Lung (tissue), 12 donors: ENCODE measurements around the gene TUB. TPM values are rescaled to one million over a fixed set of nuclear protein-coding genes. Genes with fewer than 3 reads are reported as not detected.

Experiments
- ATAC-seq: fragments of 200-7000 bp; cut with Tn5 transposase; one replicate; pipeline ENCODE4 v1.9.1; 2020; ENCODE audit warnings: moderate number of reproducible peaks; ENCODE audit not compliant: insufficient read depth, low FRiP score
- DNase-seq, 3 donors: peaks; one replicate each; pipeline ENCODE4 v3.0.0-alpha.2; 2013 to 2017
- H3K27ac ChIP-seq, 2 donors: one replicate each; pipeline ENCODE4 v1.5.1; 2013; ENCODE audit warnings: mild to moderate bottlenecking in 2 of 2, moderate library complexity in 2 of 2, control low read depth in 1 of 2, inconsistent platforms in 1 of 2, low read depth in 1 of 2, low read length in 1 of 2
- H3K27me3 ChIP-seq, 3 donors: one replicate each; pipeline ENCODE4 v1.5.1; 2013; ENCODE audit warnings: low read length in 2 of 3; ENCODE audit not compliant: control insufficient read depth in 3 of 3, insufficient read depth in 3 of 3
- H3K36me3 ChIP-seq, 4 donors: one replicate each; pipeline ENCODE4 v1.5.1; 2013; ENCODE audit warnings: low read length in 4 of 4, mild to moderate bottlenecking in 1 of 4, moderate library complexity in 1 of 4; ENCODE audit not compliant: control insufficient read depth in 4 of 4, insufficient read depth in 4 of 4
- H3K4me1 ChIP-seq, 5 donors: one replicate each; pipeline ENCODE4 v1.5.1; 2013; ENCODE audit warnings: low read length in 5 of 5, mild to moderate bottlenecking in 2 of 5, moderate library complexity in 1 of 5; ENCODE audit not compliant: control insufficient read depth in 5 of 5, insufficient read depth in 5 of 5
- H3K4me3 ChIP-seq: one replicate; pipeline ENCODE4 v1.5.1; 2013; ENCODE audit warnings: mild to moderate bottlenecking, control low read depth, moderate library complexity
- H3K9ac ChIP-seq, 2 donors: one replicate each; pipeline ENCODE4 v1.5.1; 2013; ENCODE audit warnings: low read length in 2 of 2, control low read depth in 1 of 2; ENCODE audit not compliant: insufficient read depth in 1 of 2
- H3K9me3 ChIP-seq, 4 donors: one replicate each; pipeline ENCODE4 v1.5.1; 2013; ENCODE audit warnings: low read length in 3 of 4, mild to moderate bottlenecking in 1 of 4, moderate library complexity in 1 of 4; ENCODE audit not compliant: control insufficient read depth in 4 of 4, insufficient read depth in 3 of 4
- CTCF ChIP-seq: IDR thresholded peaks from 2 replicates; pipeline ENCODE4 v1.5.1; 2012; ENCODE audit warnings: mild to moderate bottlenecking; ENCODE audit errors: control extremely low read depth, extremely low read depth
- WGBS, 2 donors: extraction: QIAGEN DNeasy Blood & Tissue Kit; methylation state at CpG; one replicate each; pipeline ENCODE4 v1.1.7; 2013; 5-methylcytosine and 5-hydroxymethylcytosine counted together
- polyA plus RNA-seq, 2 donors: library from polyadenylated mRNA; stranded (reverse); fragments of 200-250 nt; gene quantifications; one replicate each; pipeline ENCODE4 v1.2.1, GENCODE V29; 2013
- total RNA-seq, 2 donors: library from RNA; depleted of rRNA in 1 of 2; stranded (reverse); fragments of >200 nt in 1 of 2; gene quantifications; one replicate each; pipeline ENCODE4 v1.2.1, GENCODE V29; 2014 to 2021
- donor health status: control.
- donor health status: control.
- donor health status: Bipolar disorder and iron deficiency.
- donor health status: healthy.
- donor health status: DM: yes; HTN: yes; CAD: no.

Gene TUB
- total and polyA plus RNA-seq, 4 donors: 0.96 to 23.5 (median 5.1) TPM

DNA sequence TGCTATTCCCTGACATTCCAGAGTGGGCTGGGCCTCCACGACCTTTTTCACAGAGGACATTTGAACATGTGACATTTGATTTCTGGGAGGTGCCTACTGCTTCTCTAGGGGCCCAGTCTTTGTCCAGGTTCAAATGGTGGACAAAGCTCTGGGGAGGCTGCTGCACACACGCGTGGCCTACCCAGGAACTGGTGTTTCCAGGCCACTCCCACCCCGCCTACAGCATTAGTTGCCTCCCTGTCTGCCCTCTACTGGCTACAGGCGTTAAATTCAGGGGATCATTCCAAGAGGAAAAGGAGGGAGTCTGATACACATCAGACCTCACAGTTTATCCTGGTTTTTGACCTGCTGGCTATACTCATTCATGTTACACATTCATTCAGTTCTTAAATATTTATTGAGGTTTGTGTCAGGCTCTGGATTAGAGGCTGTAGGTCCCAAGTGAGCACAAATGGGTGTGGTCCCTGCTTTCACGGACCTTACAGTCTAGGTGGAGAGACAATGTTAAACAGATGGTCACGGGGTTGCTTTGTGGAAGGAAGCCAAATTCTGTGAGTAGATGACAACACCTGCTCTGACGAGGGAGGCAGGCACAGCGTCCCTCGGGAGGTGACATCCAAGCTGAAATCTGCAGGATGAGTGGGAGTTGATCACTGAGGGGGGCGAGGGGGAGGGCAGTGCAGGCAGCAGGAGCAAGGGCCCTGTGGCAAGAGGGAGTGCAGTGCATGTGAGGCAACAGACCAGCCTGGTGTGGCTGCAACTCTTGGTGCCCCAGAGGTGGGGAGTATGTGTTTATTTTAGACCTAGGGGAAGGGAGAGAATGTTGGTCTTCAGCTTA lies 11.8 kb downstream of the TUB start:
- WGBS, 2 donors: 48 to 52% methylated on average over 11 of the region's 11 CpGs
- no peak overlapping the region for H3K27ac ChIP-seq

GRCh38 chr11:8093931-8094575 lies 13.0 kb downstream of the TUB start:
- no peak for ATAC-seq
- Histone ChIP-seq H3K4me1 (peaks cover 0 to 6% (median 0%) of the 10 kb centered on the region in 5 donors), H3K36me3 (peaks cover 0 to 33% (median 16%) of the 10 kb centered on the region in 4 donors), H3K27ac (no peak overlapping the region), H3K27me3 (no peaks in the 10 kb centered on the region), H3K9me3 (peaks cover 0 to 2% (median 0%) of the 10 kb centered on the region in 4 donors), H3K4me3 (no peak overlapping the region), H3K9ac (no peak overlapping the region)
- TF ChIP-seq CTCF: no peak
- WGBS, 2 donors: 89 to 91% methylated on average over 9 of the region's 9 CpGs
- DNase-seq: no peak

More for the DNA sequence above, 11.8 kb downstream of the TUB start:
- Histone ChIP-seq H3K9ac (no peak overlapping the region), H3K27me3 (no peaks in the 10 kb centered on the region), H3K4me3 (no peak overlapping the region), H3K36me3 (peaks cover 0 to 24% (median 11%) of the 10 kb centered on the region in 4 donors), H3K9me3 (peaks cover 0 to 2% (median 0%) of the 10 kb centered on the region in 4 donors), H3K4me1 (peaks cover 0 to 7% (median 0%) of the 10 kb centered on the region in 5 donors)
- ATAC-seq (peak; percentile 68), DNase-seq (peak; percentile 61 to 67 (median 64))
- TF ChIP-seq CTCF: no peak

DNA sequence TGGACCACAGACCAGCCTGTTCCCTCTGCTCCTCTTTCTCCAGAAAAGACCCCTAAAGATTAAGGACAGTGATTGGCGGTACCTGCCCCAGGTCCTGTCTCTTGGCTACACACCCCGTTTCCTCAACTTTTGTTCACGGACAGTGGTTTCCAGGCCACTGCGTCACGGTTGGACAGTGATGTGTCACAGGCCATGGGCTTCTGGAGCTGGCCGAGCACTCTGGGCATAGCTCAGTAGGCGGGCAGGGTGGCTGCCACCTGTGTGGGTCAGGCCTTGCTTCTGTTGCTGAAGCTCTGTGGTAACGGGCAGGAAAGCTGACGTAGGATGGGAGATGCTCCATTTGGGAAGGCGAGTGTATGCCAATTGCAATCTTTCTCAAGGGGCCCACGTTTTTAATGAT lies 13.6 kb downstream of the TUB start:
- no peak for TF ChIP-seq CTCF
- no peak for DNase-seq
- H3K36me3 ChIP-seq: peaks cover 0 to 39% (median 18%) of the 10 kb centered on the region in 4 donors

More for the DNA sequence above, 13.6 kb downstream of the TUB start:
- Histone ChIP-seq H3K4me1 (peaks cover 0 to 6% (median 0%) of the 10 kb centered on the region in 5 donors), H3K9me3 (peaks cover 0 to 2% (median 0%) of the 10 kb centered on the region in 4 donors), H3K4me3 (no peak overlapping the region), H3K27ac (no peak overlapping the region), H3K27me3 (no peaks in the 10 kb centered on the region), H3K9ac (no peak overlapping the region)
- WGBS, 2 donors: 91 to 94% methylated on average over 11 of the region's 11 CpGs
- ATAC-seq: no peak
